IgD-negative memory B cell (primary cell): ENCODE results near the gene CAMK2B. TPM values are rescaled to one million over a fixed set of nuclear protein-coding genes. Genes with fewer than 3 reads are reported as not detected.

Experiments used
- H3K27ac Mint-ChIP-seq, 3 donors: one replicate each; pipeline ENCODE4 v1.8.0; 2020 to 2022; ENCODE audit warnings: mild to moderate bottlenecking in 3 of 3, mixed read lengths in 3 of 3, moderate library complexity in 1 of 3
- H3K27me3 Mint-ChIP-seq: one replicate; pipeline ENCODE4 v1.8.0; 2021; ENCODE audit warnings: mixed read lengths
- H3K36me3 Mint-ChIP-seq: one replicate; pipeline ENCODE4 v1.8.0; 2020; ENCODE audit warnings: mild to moderate bottlenecking, mixed read lengths
- H3K4me1 Mint-ChIP-seq, 3 donors: one replicate each; pipeline ENCODE4 v1.8.0; 2020 to 2022; ENCODE audit warnings: mixed read lengths in 3 of 3, mild to moderate bottlenecking in 1 of 3
- H3K4me3 Mint-ChIP-seq, 4 donors: one replicate each; pipeline ENCODE4 v1.8.0; 2020 to 2022; ENCODE audit warnings: mild to moderate bottlenecking in 4 of 4, mixed read lengths in 4 of 4, moderate library complexity in 3 of 4
- H3K9me3 Mint-ChIP-seq, 3 donors: one replicate each; pipeline ENCODE4 v1.8.0; 2020 to 2021; ENCODE audit warnings: mixed read lengths in 3 of 3, mild to moderate bottlenecking in 1 of 3
- polyA plus RNA-seq: library from polyadenylated mRNA; unstranded; fragments of 300-500 nt; fragmentation: Illumina TruSeq; gene quantifications from one replicate; pipeline ENCODE4 v1.2.3, GENCODE V29; 2021

CAMK2B gene
- polyA plus RNA-seq, 1 donor from 2014 or later: not detected

DNA sequence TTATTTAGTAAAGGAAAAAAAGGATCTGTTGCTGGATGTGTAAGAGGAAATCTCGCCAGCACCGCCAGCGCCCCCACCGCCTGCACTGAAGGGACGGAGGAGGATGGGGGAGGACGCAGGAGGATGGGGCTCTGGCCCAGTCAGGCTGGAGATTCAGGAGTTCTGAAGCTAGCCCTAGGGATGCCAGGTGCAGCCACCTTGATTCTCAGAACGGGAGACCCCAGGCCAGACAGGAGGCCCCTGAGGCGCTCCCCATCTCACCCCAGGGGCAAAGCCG, 1.3 kb downstream of the CAMK2B start:
- peaks cover 39% of the 10 kb centered on the region for H3K27me3 Mint-ChIP-seq
- peak overlapping the region in 1 of 3 donors; percentile 78 for H3K27ac Mint-ChIP-seq
- H3K9me3 Mint-ChIP-seq: peaks cover 0 to 1% (median 0%) of the 10 kb centered on the region in 3 donors
- peaks cover 3% of the 10 kb centered on the region for H3K36me3 Mint-ChIP-seq
- H3K4me1 Mint-ChIP-seq: peaks cover 0 to 6% (median 3%) of the 10 kb centered on the region in 3 donors
- peak overlapping the region; percentile 34 to 91 (median 60) for H3K4me3 Mint-ChIP-seq

DNA sequence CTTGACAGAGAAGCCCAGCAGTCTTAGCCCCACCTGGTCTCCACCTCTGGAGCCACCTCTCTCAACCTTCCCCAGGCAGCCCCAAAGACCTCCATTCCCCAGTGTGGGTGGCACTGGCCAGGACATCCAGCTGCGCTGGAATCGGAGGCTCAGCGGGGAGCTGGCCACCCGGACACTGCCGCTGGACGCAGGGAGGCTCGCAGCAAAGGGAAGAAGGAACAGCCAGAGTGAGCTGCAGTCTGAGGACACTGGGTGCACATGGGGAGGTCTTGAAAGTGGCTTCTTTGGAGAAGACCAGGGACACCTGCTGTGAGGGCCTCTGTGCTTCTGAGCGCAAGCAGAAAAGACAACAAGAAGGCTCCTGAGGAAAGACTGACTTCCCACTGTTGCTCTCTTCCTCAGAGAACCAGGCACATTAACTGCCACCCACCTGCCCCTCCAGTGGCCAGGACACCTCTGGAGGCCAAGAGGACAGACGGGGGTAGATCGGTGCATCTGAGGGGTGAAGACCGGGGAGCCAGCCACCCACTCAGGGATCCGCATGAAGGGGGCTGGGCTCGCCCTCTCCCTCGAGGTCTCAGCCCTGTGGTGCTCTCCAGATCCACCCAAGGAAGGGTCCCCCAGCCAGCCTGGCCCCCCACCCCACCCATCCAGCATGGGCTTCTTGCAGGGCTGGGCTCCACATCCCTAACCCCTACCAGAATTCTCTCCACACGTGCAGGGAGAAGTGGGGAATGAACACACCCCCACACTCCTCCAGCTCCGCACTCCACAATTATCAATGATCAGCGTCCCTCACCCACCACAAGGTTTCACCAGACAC, 1.8 kb downstream of the CAMK2B start:
- Mint-ChIP-seq H3K36me3 (peaks cover 2% of the 10 kb centered on the region), H3K27me3 (peaks cover 39% of the 10 kb centered on the region), H3K4me3 (peak overlapping the region; percentile 34 to 91 (median 59)), H3K4me1 (peaks cover 0 to 6% (median 3%) of the 10 kb centered on the region in 3 donors), H3K9me3 (peaks cover 0 to 1% (median 0%) of the 10 kb centered on the region in 3 donors), H3K27ac (no peak overlapping the region)

DNA sequence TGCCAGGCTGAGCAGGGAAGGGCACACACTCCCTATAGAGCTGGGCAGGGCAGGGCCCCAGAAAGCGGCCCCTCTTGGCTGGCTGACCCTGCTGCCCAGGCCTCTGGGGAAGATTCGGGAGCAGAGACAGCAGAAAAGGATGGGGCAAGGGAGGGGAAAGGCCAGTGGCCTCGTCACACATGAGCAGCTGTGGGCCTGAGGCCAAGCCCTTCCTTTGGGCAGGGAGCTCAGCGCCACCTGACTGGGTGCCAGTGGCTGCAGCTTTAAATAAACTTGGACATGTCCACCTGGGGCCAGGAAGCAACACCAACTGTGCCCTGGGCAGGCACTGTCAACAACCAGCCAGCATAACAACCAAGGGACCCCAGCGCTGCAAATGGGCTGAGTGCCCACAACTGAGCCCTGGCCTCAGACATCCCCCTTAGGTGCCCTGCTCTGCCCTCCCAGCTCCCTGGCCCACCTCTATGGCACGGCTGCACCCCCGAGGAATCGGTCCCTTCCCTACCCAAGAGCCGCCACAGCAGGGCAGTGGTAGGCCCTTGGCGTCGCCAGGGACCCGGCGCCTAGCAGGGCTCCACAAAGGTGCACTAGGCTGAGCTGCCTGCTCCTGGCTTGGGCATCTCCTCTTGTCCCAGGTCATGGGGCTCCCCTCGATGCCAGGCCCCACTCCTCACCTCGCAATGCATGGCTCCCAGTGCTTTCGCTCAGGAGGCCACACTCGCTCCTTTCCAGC, 2.6 kb downstream of the CAMK2B start:
- Mint-ChIP-seq H3K27ac (no peak overlapping the region), H3K36me3 (peaks cover 2% of the 10 kb centered on the region), H3K27me3 (peaks cover 35% of the 10 kb centered on the region), H3K9me3 (peaks cover 0 to 1% (median 0%) of the 10 kb centered on the region in 3 donors), H3K4me1 (peaks cover 0 to 6% (median 3%) of the 10 kb centered on the region in 3 donors), H3K4me3 (peak overlapping the region in 1 of 4 donors; percentile 76)

DNA sequence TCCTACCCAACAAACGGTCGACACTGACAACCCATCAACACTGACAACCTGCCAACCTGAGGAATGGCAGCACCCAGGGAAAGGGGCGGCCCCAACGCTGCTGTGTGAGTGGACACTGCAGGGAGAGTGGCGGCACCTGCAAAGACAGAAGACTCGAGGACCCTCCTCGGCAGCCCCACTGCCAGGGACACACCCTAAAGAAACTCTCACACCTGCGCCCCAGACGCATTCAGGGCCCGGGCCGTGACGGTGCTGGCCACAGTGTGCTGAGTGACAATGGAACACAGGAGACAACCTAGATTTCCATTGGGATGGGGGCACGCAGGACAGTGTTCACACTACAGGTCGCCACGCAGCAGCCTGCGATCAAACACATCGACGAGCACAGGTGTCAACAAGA, 3.6 kb downstream of the CAMK2B start:
- Mint-ChIP-seq H3K27me3 (peaks cover 30% of the 10 kb centered on the region), H3K4me3 (no peak overlapping the region), H3K9me3 (peaks cover 0 to 1% (median 0%) of the 10 kb centered on the region in 3 donors), H3K27ac (no peak overlapping the region), H3K4me1 (peaks cover 0 to 6% (median 3%) of the 10 kb centered on the region in 3 donors), H3K36me3 (peaks cover 2% of the 10 kb centered on the region)

DNA sequence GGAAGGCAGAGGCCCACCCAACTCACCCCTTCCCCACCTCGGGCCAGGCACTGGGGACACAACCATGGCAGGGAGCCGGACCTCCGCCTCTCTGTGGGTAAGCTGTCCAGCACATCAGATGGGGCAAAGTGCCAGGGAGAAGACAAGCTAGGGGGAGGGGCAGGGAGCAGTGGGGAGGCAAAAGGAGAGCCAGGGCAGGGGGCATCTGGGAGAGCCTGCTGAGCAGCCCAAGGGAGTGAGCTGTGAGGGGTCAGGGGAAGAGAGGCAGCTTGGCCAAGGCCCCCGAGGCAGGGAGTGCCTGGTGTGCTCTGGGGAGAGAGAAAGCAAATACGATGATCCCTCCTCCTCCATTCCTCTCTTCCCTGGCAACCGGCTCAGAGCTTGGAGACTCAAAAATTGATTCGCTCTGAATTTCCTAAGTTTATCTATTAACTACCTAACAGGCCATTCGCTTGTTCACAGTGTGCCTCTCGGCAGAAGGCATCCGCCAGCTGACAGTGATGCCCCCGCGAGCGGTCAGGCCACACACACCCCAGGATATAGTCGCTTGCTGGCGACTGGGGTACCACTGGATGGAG, 4.5 kb downstream of the CAMK2B start:
- no peak overlapping the region for H3K4me3 Mint-ChIP-seq
- H3K36me3 Mint-ChIP-seq: peaks cover 2% of the 10 kb centered on the region
- peak overlapping the region in 2 of 3 donors; percentile 23 to 57 for H3K27ac Mint-ChIP-seq
- H3K9me3 Mint-ChIP-seq: peaks cover 0 to 1% (median 0%) of the 10 kb centered on the region in 3 donors
- peaks cover 0 to 5% (median 2%) of the 10 kb centered on the region in 3 donors for H3K4me1 Mint-ChIP-seq
- H3K27me3 Mint-ChIP-seq: peaks cover 23% of the 10 kb centered on the region

- Mint-ChIP-seq H3K9me3 (peaks cover 1 to 5% (median 3%) of the 10 kb centered on the region in 3 donors), H3K36me3 (no peaks in the 10 kb centered on the region), H3K27ac (no peak overlapping the region), H3K4me3 (no peak overlapping the region), H3K4me1 (peaks cover 0 to 3% (median 0%) of the 10 kb centered on the region in 3 donors), H3K27me3 (peaks cover 24% of the 10 kb centered on the region)
Measured at GRCh38 chr7:44320141-44320540, 5.3 kb downstream of the CAMK2B start.

GRCh38 chr7:44318332-44318731, 7.1 kb downstream of the CAMK2B start:
- peaks cover 11% of the 10 kb centered on the region for H3K27me3 Mint-ChIP-seq
- H3K4me3 Mint-ChIP-seq: no peak overlapping the region

DNA sequence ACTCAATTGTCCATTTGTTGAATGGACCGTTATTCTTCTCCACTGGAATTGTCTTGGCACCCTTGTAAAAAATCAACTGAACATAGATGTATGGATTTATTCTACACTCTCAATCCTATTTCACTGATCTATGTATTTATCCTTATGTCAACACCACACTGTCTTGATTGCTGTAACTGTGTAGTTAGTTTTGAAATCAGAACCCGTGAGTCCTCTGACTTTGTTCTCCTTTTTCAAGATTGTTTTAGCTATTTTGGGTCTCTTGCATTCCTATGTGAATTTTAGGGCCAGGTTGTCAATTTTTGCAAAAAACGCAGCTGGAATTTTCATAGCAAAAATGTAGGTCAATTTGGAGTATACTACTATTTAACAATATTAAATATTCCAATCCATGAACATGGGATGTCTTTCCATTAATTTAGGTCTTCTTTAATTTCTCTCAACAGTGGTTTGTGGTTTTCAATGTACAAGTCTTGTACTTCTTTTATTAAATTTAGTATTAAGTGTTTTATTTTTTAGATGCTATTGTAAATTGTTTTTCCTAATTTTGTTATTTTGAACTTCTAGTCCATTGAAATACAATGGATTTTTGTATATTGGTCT, 10.0 kb downstream of the CAMK2B start:
- peaks cover 6% of the 10 kb centered on the region for H3K27me3 Mint-ChIP-seq
- no peaks in the 10 kb centered on the region for H3K36me3 Mint-ChIP-seq
- H3K27ac Mint-ChIP-seq: no peak overlapping the region
- H3K4me3 Mint-ChIP-seq: no peak overlapping the region
- no peaks in the 10 kb centered on the region for H3K4me1 Mint-ChIP-seq
- peaks cover 0 to 6% (median 5%) of the 10 kb centered on the region in 3 donors for H3K9me3 Mint-ChIP-seq

More at GRCh38 chr7:44318332-44318731, 7.1 kb downstream of the CAMK2B start:
- no peaks in the 10 kb centered on the region for H3K36me3 Mint-ChIP-seq
- H3K4me1 Mint-ChIP-seq: no peaks in the 10 kb centered on the region
- H3K27ac Mint-ChIP-seq: no peak overlapping the region
- peaks cover 0 to 5% (median 5%) of the 10 kb centered on the region in 3 donors for H3K9me3 Mint-ChIP-seq

DNA sequence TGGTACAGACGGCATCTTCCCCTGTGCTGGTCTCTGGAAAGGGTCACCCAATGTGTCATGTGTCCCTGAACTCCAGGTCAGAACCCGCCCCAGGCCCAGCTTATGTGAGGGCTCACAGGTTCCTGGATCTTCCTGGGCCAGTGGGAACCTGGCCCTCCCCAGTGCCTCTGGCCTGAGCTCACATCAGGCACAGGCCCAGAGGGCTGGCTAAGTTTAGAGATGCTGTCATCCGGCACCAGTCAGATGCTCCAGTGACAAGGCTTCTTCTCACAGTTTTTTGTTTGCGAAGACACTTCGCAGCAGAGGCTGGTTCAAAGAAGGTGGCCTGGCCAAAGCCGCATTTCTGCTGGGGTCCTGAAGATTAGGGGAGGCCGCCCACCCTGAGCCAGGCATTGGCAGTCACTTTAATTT, 11.8 kb downstream of the CAMK2B start:
- H3K4me3 Mint-ChIP-seq: peak overlapping the region in 1 of 4 donors; percentile 24
- peaks cover 10% of the 10 kb centered on the region for H3K27me3 Mint-ChIP-seq
- peaks cover 0 to 3% (median 1%) of the 10 kb centered on the region in 3 donors for H3K4me1 Mint-ChIP-seq
- H3K9me3 Mint-ChIP-seq: peaks cover 0 to 6% (median 5%) of the 10 kb centered on the region in 3 donors
- no peak overlapping the region for H3K27ac Mint-ChIP-seq
- no peaks in the 10 kb centered on the region for H3K36me3 Mint-ChIP-seq

- H3K9me3 Mint-ChIP-seq: peaks cover 0 to 6% (median 5%) of the 10 kb centered on the region in 3 donors
- no peak overlapping the region for H3K27ac Mint-ChIP-seq
- H3K36me3 Mint-ChIP-seq: no peaks in the 10 kb centered on the region
- H3K4me3 Mint-ChIP-seq: peak overlapping the region in 1 of 4 donors; percentile 24
- H3K27me3 Mint-ChIP-seq: peaks cover 11% of the 10 kb centered on the region
- peaks cover 0 to 3% (median 1%) of the 10 kb centered on the region in 3 donors for H3K4me1 Mint-ChIP-seq
Measured at GRCh38 chr7:44313016-44313415, 12.4 kb downstream of the CAMK2B start.

DNA sequence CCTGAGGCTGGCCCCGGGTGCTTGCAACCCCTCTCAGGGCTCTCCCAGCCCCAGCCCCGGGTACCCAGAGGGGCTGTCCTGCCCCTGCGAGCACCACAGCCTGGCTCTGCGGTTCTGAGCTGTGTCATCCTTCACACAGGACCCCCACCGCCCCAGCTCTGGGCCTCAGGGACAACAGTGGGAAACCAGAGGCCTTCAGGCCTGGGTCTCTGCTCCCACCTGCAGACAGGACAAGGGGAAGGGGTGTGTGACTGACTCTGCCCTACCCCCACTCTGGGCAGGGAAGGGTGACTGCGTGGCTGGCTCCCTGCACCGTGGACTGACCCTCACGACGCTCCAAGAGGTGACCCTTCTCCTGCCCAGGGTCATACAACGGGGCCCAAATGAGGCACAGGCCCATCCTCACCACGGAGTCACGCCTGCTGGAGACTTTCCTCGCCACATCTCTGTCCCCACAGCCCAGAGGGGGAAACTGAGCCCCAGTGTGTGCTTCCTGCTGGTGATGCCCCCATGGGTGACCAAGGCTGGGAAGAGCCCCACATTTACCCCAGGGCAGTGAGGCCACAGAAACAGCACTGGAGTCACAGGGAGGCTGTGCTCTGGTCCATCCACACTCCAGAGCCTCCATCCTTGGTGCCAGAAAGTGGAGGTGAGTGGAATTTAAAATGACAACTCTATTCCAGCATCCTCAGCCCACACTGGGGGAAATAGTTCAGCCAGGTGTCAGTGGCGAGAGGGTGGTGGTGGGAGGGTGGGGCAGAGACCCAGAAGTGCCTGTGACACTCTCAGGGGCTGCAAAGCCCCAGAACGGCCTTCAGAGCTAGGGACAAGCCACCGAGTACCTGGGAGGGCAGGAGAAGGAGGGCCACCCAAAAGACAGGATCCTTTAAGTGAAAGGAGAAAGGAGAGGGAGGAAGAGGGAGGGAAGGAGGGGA, 13.6 kb downstream of the CAMK2B start:
- Mint-ChIP-seq H3K27ac (no peak overlapping the region), H3K4me1 (peaks cover 0 to 3% (median 1%) of the 10 kb centered on the region in 3 donors)

DNA sequence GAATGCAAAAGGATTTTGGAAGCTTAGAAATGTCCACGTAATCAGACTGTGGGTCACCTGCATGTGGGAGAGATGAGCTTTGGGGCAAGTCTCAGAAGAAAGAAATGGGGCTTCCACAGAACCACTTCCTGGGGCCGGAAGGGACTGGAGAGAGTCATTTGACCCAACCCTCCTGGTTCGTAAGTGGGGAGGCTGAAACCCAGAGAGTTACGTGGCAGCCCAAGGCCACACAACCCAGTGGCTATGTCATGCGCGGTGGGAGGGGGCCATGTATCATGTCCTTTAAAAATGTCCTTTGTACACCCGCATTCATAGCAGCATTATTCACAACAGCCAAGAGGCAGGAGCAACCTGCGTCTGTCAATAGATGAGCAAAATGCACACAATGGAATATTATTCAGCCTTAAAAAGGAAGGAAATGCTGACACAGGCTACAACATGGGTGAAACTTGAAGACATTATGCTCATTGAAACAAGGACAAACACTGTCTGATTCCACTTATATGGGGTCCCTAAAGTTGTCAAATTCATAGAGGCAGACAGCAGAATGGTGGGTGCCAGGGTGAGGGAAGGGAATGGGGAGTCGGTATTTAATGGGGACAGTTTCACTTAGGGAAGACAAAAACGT, 15.1 kb downstream of the CAMK2B start:
- Mint-ChIP-seq H3K27ac (no peak overlapping the region), H3K9me3 (peaks cover 0 to 5% (median 3%) of the 10 kb centered on the region in 3 donors), H3K27me3 (peaks cover 14% of the 10 kb centered on the region), H3K4me1 (peaks cover 5 to 8% (median 5%) of the 10 kb centered on the region in 3 donors), H3K4me3 (peak overlapping the region in 2 of 4 donors; percentile 59 to 73), H3K36me3 (no peaks in the 10 kb centered on the region)

More for the DNA sequence above, 13.6 kb downstream of the CAMK2B start:
- H3K9me3 Mint-ChIP-seq: peaks cover 0 to 6% (median 5%) of the 10 kb centered on the region in 3 donors
- no peaks in the 10 kb centered on the region for H3K36me3 Mint-ChIP-seq
- H3K4me3 Mint-ChIP-seq: peak overlapping the region in 1 of 4 donors; percentile 33
- peaks cover 15% of the 10 kb centered on the region for H3K27me3 Mint-ChIP-seq
